Tibial nerve (tissue), 4 donors: ENCODE results near the gene FSTL4. TPM values are rescaled to one million over a fixed set of nuclear protein-coding genes. Genes with fewer than 3 reads are reported as not detected.
A peak's percentile ranks its signal among the peaks of the same experiment; 100 is the strongest.

Experiments
- DNase-seq, 2 donors: peaks; one replicate each; pipeline ENCODE4 v3.0.0-alpha.2; 2019; ENCODE audit warnings: low spot score in 2 of 2
- H3K27ac ChIP-seq, 4 donors: fragments of 200-600 bp; sonication (generic) in 3 of 4; one replicate each; pipeline ENCODE4 v1.5.1; 2017 to 2019; ENCODE audit warnings: mild to moderate bottlenecking in 1 of 4
- H3K27me3 ChIP-seq, 2 donors: fragments of 200-600 bp; sonication (generic) in 1 of 2; one replicate each; pipeline versions ENCODE4 v1.5.1 to v1.6.0; 2017 to 2019
- H3K36me3 ChIP-seq, 3 donors: fragments of 200-600 bp; sonication (generic); one replicate each; pipeline ENCODE4 v1.5.1; 2018 to 2019
- H3K4me1 ChIP-seq, 4 donors: fragments of 200-600 bp; sonication (generic) in 3 of 4; one replicate each; pipeline ENCODE4 v1.5.1; 2017 to 2019
- H3K4me3 ChIP-seq, 4 donors: fragments of 200-600 bp; sonication (generic) in 3 of 4; one replicate each; pipeline ENCODE4 v1.5.1; 2017 to 2019; ENCODE audit warnings: mild to moderate bottlenecking in 1 of 4, moderate library complexity in 1 of 4
- H3K9me3 ChIP-seq, 4 donors: fragments of 200-600 bp; sonication (generic) in 3 of 4; one replicate each; pipeline ENCODE4 v1.5.1; 2017 to 2019
- CTCF ChIP-seq, 5 experiments: fragments of 200-600 bp in 3 of 5; fragments of 450-650 bp in 2 of 5; sonication (generic) in 3 of 5; IDR thresholded peaks; one replicate each; pipeline ENCODE4 v1.5.1; 2016 to 2019; ENCODE audit warnings: antibody characterized with exemption in 5 of 5, mild to moderate bottlenecking in 3 of 5, moderate library complexity in 2 of 5
- EP300 ChIP-seq, 2 donors: sonication (generic); formaldehyde crosslinking; IDR thresholded peaks; one replicate each; pipeline ENCODE4 v1.6.1; 2017; ENCODE audit warnings: antibody characterized with exemption in 2 of 2, mild to moderate bottlenecking in 1 of 2
- POLR2A ChIP-seq, 2 donors: fragments of 450-650 bp; IDR thresholded peaks; one replicate each; pipeline ENCODE4 v1.6.1; 2017; ENCODE audit warnings: antibody characterized with exemption in 2 of 2, mild to moderate bottlenecking in 2 of 2, moderate library complexity in 2 of 2
- WGBS, 2 donors: methylation state at CpG; one replicate each; pipeline ENCODE4 v1.1.5; 2018; 5-methylcytosine and 5-hydroxymethylcytosine counted together
- total RNA-seq, 4 donors: library from RNA; depleted of rRNA; stranded (reverse); fragments of >200 nt; gene quantifications; one replicate each; pipeline ENCODE4 v1.1.0, GENCODE V29; 2016

Gene FSTL4
- total RNA-seq, 4 donors from 2014 or later = 0.22 TPM; not detected in 3

- no peak overlapping the region for H3K27ac ChIP-seq
- H3K9me3 ChIP-seq = no peaks in the 10 kb centered on the region
- DNase-seq = no peak
- no peaks in the 10 kb centered on the region for H3K27me3 ChIP-seq
- TF ChIP-seq CTCF (IDR thresholded peaks at IDR 0.05) (no peak), EP300 (IDR thresholded peaks at IDR 0.05) (no peak), POLR2A (IDR thresholded peaks at IDR 0.05) (no peak)
- 77 to 80% methylated on average over 10 of the region's 10 CpGs for WGBS, 2 donors
- H3K36me3 ChIP-seq = no peaks in the 10 kb centered on the region
- H3K4me1 ChIP-seq = no peaks in the 10 kb centered on the region
- H3K4me3 ChIP-seq = no peak overlapping the region
These were observed 361.8 kb downstream of the FSTL4 start for GRCh38 chr5:133250527-133250926.

GRCh38 chr5:133249593-133249992 lies 362.7 kb downstream of the FSTL4 start:
- no peak overlapping the region for H3K4me3 ChIP-seq
- TF ChIP-seq POLR2A (IDR thresholded peaks at IDR 0.05) (no peak), EP300 (IDR thresholded peaks at IDR 0.05) (no peak), CTCF (IDR thresholded peaks at IDR 0.05) (no peak)
- no peaks in the 10 kb centered on the region for H3K36me3 ChIP-seq
- no peaks in the 10 kb centered on the region for H3K9me3 ChIP-seq
- no peak overlapping the region for H3K27ac ChIP-seq
- 61 to 80% methylated on average over 6 of the region's 6 CpGs for WGBS, 2 donors
- no peaks in the 10 kb centered on the region for H3K4me1 ChIP-seq
- no peak for DNase-seq
- no peaks in the 10 kb centered on the region for H3K27me3 ChIP-seq

- Histone ChIP-seq H3K4me3 (no peak overlapping the region), H3K36me3 (no peaks in the 10 kb centered on the region), H3K27ac (no peak overlapping the region), H3K9me3 (no peaks in the 10 kb centered on the region), H3K27me3 (no peaks in the 10 kb centered on the region), H3K4me1 (no peaks in the 10 kb centered on the region)
- DNase-seq = no peak
- TF ChIP-seq EP300 (IDR thresholded peaks at IDR 0.05) = no peak
- TF ChIP-seq CTCF (IDR thresholded peaks at IDR 0.05) = peak in 1 of 5 experiments; percentile 7
- no peak for TF ChIP-seq POLR2A (IDR thresholded peaks at IDR 0.05)
- 67 to 71% methylated on average over 5 of the region's 5 CpGs for WGBS, 2 donors
These were observed 364.3 kb downstream of the FSTL4 start for GRCh38 chr5:133247881-133248624.

GRCh38 chr5:133247151-133247709 lies 365.1 kb downstream of the FSTL4 start:
- WGBS, 2 donors = 78 to 91% methylated on average over 4 of the region's 4 CpGs
- Histone ChIP-seq H3K4me3 (no peak overlapping the region), H3K4me1 (no peaks in the 10 kb centered on the region), H3K27ac (no peak overlapping the region), H3K9me3 (no peaks in the 10 kb centered on the region), H3K27me3 (no peaks in the 10 kb centered on the region), H3K36me3 (no peaks in the 10 kb centered on the region)
- no peak for DNase-seq
- TF ChIP-seq POLR2A (IDR thresholded peaks at IDR 0.05) (no peak), CTCF (IDR thresholded peaks at IDR 0.05) (no peak), EP300 (IDR thresholded peaks at IDR 0.05) (no peak)

- WGBS, 2 donors = 82 to 84% methylated on average over 12 to 13 of the region's 13 CpGs
- H3K9me3 ChIP-seq = no peaks in the 10 kb centered on the region
These were observed 365.8 kb downstream of the FSTL4 start for GRCh38 chr5:133246376-133247150.

More at GRCh38 chr5:133246376-133247150, 365.8 kb downstream of the FSTL4 start:
- no peaks in the 10 kb centered on the region for H3K36me3 ChIP-seq
- DNase-seq = no peak
- TF ChIP-seq POLR2A (IDR thresholded peaks at IDR 0.05) (no peak), EP300 (IDR thresholded peaks at IDR 0.05) (no peak), CTCF (IDR thresholded peaks at IDR 0.05) (no peak)
- H3K4me1 ChIP-seq = no peaks in the 10 kb centered on the region
- no peak overlapping the region for H3K27ac ChIP-seq
- H3K4me3 ChIP-seq = no peak overlapping the region
- H3K27me3 ChIP-seq = no peaks in the 10 kb centered on the region
